ENCODE data around the gene C22orf15.

The C22orf15 gene

GRCh38 chr22:23801886-23802377 lies 39.1 kb downstream of the C22orf15 start:
- H3K79me2 ChIP-seq, result no peaks in the 10 kb centered on the region
- H3K36me3 ChIP-seq (ENCODE audit: control insufficient read depth, insufficient read depth, low read length), result no peaks in the 10 kb centered on the region
- TF ChIP-seq CTCF (IDR thresholded peaks at IDR 0.05), result no peak
- H3K27me3 ChIP-seq (ENCODE audit: control insufficient read depth, insufficient read depth, low read length), result no peaks in the 10 kb centered on the region
- H2AFZ ChIP-seq, result no peak overlapping the region
- no peak overlapping the region for H3K4me2 ChIP-seq (ENCODE audit: low read length)
- no peak overlapping the region for H3K9ac ChIP-seq
- H3K4me1 ChIP-seq, result no peaks in the 10 kb centered on the region
- H3K27ac ChIP-seq, result no peak overlapping the region
- no peak overlapping the region for H3K4me3 ChIP-seq (ENCODE audit: low read depth, low read length)
- no peaks in the 10 kb centered on the region for H3K9me3 ChIP-seq (ENCODE audit: control insufficient read depth, low read length)

- H3K27ac ChIP-seq, result no peak overlapping the region
- H3K4me2 ChIP-seq (ENCODE audit: low read length), result no peak overlapping the region
- H3K27me3 ChIP-seq (ENCODE audit: control insufficient read depth, insufficient read depth, low read length), result no peaks in the 10 kb centered on the region
- H3K4me1 ChIP-seq, result no peaks in the 10 kb centered on the region
- no peak overlapping the region for H2AFZ ChIP-seq
- no peaks in the 10 kb centered on the region for H3K36me3 ChIP-seq (ENCODE audit: control insufficient read depth, insufficient read depth, low read length)
- H3K4me3 ChIP-seq (ENCODE audit: low read depth, low read length), result no peak overlapping the region
- TF ChIP-seq CTCF (IDR thresholded peaks at IDR 0.05), result no peak
- no peaks in the 10 kb centered on the region for H3K79me2 ChIP-seq
- H3K9ac ChIP-seq, result no peak overlapping the region
- no peaks in the 10 kb centered on the region for H3K9me3 ChIP-seq (ENCODE audit: control insufficient read depth, low read length)
Observed at GRCh38 chr22:23803001-23803819, 40.4 kb downstream of the C22orf15 start.

- Histone ChIP-seq H3K4me3 (ENCODE audit: low read depth, low read length) (no peak overlapping the region), H2AFZ (no peak overlapping the region), H3K27me3 (ENCODE audit: control insufficient read depth, insufficient read depth, low read length) (no peaks in the 10 kb centered on the region), H3K27ac (no peak overlapping the region), H3K4me2 (ENCODE audit: low read length) (no peak overlapping the region), H3K4me1 (no peaks in the 10 kb centered on the region), H3K79me2 (no peaks in the 10 kb centered on the region), H3K36me3 (ENCODE audit: control insufficient read depth, insufficient read depth, low read length) (no peaks in the 10 kb centered on the region), H3K9ac (no peak overlapping the region), H3K9me3 (ENCODE audit: control insufficient read depth, low read length) (no peaks in the 10 kb centered on the region)
- no peak for TF ChIP-seq CTCF (IDR thresholded peaks at IDR 0.05)
Observed at GRCh38 chr22:23804781-23805291, 42.0 kb downstream of the C22orf15 start.

GRCh38 chr22:23806837-23807236 lies 44.0 kb downstream of the C22orf15 start:
- Histone ChIP-seq H2AFZ (no peak overlapping the region), H3K4me3 (ENCODE audit: low read depth, low read length) (no peak overlapping the region), H3K9ac (no peak overlapping the region), H3K36me3 (ENCODE audit: control insufficient read depth, insufficient read depth, low read length) (no peaks in the 10 kb centered on the region), H3K79me2 (no peaks in the 10 kb centered on the region), H3K27ac (no peak overlapping the region), H3K4me1 (no peaks in the 10 kb centered on the region), H3K4me2 (ENCODE audit: low read length) (no peak overlapping the region), H3K9me3 (ENCODE audit: control insufficient read depth, low read length) (no peaks in the 10 kb centered on the region), H3K27me3 (ENCODE audit: control insufficient read depth, insufficient read depth, low read length) (no peaks in the 10 kb centered on the region)
- no peak for TF ChIP-seq CTCF (IDR thresholded peaks at IDR 0.05)
